Breast epithelium (tissue), 4 donors: ENCODE results near the gene ELOVL6. TPM values are rescaled to one million over a fixed set of nuclear protein-coding genes. Genes with fewer than 3 reads are reported as not detected.
"Not testable (repeated sequence)": the region's sequence is repeated elsewhere in the genome, so short reads cannot be mapped to it uniquely, and the experiment has no call there.

Experiments used
- DNase-seq, 2 donors: peaks; one replicate each; pipeline ENCODE4 v3.0.0-alpha.2; 2019; ENCODE audit warnings: low spot score in 2 of 2
- H3K27ac ChIP-seq, 2 donors: fragments of 200-600 bp; sonication (generic) in 1 of 2; one replicate each; pipeline ENCODE4 v1.5.1; 2016 to 2019; ENCODE audit warnings: mild to moderate bottlenecking in 1 of 2
- H3K27me3 ChIP-seq, 2 donors: fragments of 200-600 bp; sonication (generic) in 1 of 2; one replicate each; pipeline versions ENCODE4 v1.5.1 to v1.6.0; 2017 to 2019; ENCODE audit warnings: control low read depth in 1 of 2, mild to moderate bottlenecking in 1 of 2
- H3K36me3 ChIP-seq: fragments of 200-600 bp; one replicate; pipeline ENCODE4 v1.5.1; 2019
- H3K4me1 ChIP-seq, 2 donors: fragments of 200-600 bp; sonication (generic); one replicate each; pipeline ENCODE4 v1.5.1; 2016 to 2019; ENCODE audit warnings: control low read depth in 1 of 2
- H3K4me3 ChIP-seq, 3 donors: fragments of 200-600 bp; sonication (generic); 1 replicate in 2 of 3; 2 replicates in 1 of 3; pipeline ENCODE4 v1.5.1; 2016 to 2019; ENCODE audit warnings: mild to moderate bottlenecking in 3 of 3, moderate library complexity in 2 of 3
- H3K9me3 ChIP-seq, 2 donors: fragments of 200-600 bp; sonication (generic) in 1 of 2; one replicate each; pipeline ENCODE4 v1.5.1; 2016 to 2019; ENCODE audit warnings: control low read depth in 1 of 2
- POLR2A ChIP-seq: fragments of 450-650 bp; IDR thresholded peaks from one replicate; pipeline ENCODE4 v1.6.1; 2016; ENCODE audit warnings: antibody characterized with exemption, mild to moderate bottlenecking, moderate library complexity
- POLR2AphosphoS5 ChIP-seq, 3 donors: sonication (generic); formaldehyde crosslinking; IDR thresholded peaks; one replicate each; pipeline ENCODE4 v1.6.1; 2017; ENCODE audit warnings: antibody characterized with exemption in 3 of 3
- intact Hi-C: fragments of 100-400 bp; cut with DNase I; formaldehyde crosslinking; loops from one replicate; pipeline ENCODE4 v1.15.1; 2023; ENCODE audit warnings: low total_unique reads
- total RNA-seq, 3 donors: library from RNA; depleted of rRNA; stranded (reverse); fragments of >200 nt; gene quantifications; one replicate each; pipeline ENCODE4 v1.1.0, GENCODE V29; 2016
- TF ChIP-seq, protein P1 (sequence below), 3 donors: fragments of 450-650 bp; IDR thresholded peaks; one replicate each; pipeline ENCODE4 v1.5.1; 2016 to 2017; ENCODE audit warnings: antibody characterized with exemption in 3 of 3, mild to moderate bottlenecking in 3 of 3, moderate library complexity in 3 of 3

Gene ELOVL6
- total RNA-seq, 3 donors from 2014 or later: 2.2 to 5.6 (median 4.1) TPM

DNA sequence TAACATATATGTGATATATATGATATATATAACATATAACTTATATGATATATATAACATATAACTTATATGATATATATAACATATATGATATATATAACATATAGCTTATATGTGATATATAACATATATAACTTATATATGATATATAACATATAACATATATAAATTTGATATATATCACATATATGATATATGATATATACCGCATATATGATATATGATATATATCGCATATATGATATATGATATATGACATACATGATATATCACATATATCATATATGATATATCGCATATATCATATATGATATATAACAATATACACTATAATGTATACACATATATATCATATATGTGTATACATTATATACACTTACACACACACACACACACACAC lies 114.3 kb downstream of the ELOVL6 start:
- no peaks in the 10 kb centered on the region for H3K9me3 ChIP-seq
- H3K27ac ChIP-seq: no peak overlapping the region
- no peak overlapping the region for H3K4me3 ChIP-seq
- no peaks in the 10 kb centered on the region for H3K4me1 ChIP-seq
- H3K36me3 ChIP-seq: no peaks in the 10 kb centered on the region
- no peak for DNase-seq
- intact Hi-C loops: no loop called here
- TF ChIP-seq, protein P1, sequence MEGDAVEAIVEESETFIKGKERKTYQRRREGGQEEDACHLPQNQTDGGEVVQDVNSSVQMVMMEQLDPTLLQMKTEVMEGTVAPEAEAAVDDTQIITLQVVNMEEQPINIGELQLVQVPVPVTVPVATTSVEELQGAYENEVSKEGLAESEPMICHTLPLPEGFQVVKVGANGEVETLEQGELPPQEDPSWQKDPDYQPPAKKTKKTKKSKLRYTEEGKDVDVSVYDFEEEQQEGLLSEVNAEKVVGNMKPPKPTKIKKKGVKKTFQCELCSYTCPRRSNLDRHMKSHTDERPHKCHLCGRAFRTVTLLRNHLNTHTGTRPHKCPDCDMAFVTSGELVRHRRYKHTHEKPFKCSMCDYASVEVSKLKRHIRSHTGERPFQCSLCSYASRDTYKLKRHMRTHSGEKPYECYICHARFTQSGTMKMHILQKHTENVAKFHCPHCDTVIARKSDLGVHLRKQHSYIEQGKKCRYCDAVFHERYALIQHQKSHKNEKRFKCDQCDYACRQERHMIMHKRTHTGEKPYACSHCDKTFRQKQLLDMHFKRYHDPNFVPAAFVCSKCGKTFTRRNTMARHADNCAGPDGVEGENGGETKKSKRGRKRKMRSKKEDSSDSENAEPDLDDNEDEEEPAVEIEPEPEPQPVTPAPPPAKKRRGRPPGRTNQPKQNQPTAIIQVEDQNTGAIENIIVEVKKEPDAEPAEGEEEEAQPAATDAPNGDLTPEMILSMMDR (IDR thresholded peaks at IDR 0.05): no peak
- TF ChIP-seq POLR2A: no peak
- TF ChIP-seq POLR2AphosphoS5 (IDR thresholded peaks at IDR 0.05): no peak
- H3K27me3 ChIP-seq: no peaks in the 10 kb centered on the region

DNA sequence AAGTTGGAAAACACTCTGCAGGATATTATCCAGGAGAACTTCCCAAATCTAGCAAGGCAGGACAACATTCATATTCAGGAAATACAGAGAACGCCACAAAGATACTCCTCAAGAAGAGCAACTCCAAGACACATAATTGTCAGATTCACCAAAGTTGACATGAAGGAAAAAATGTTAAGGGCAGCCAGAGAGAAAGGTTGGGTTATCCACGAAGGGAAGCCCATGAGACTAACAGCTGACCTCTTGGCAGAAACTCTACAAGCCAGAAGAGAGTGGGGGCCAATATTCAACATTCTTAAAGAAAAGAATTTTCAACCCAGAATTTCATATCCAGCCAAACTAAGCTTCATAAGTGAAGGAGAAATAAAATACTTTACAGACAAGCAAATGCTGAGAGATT lies 120.3 kb downstream of the ELOVL6 start:
- intact Hi-C loops, H3K9me3 ChIP-seq, H3K4me3 ChIP-seq, DNase-seq, H3K4me1 ChIP-seq, H3K27ac ChIP-seq, H3K27me3 ChIP-seq, H3K36me3 ChIP-seq: not testable (repeated sequence)

DNA sequence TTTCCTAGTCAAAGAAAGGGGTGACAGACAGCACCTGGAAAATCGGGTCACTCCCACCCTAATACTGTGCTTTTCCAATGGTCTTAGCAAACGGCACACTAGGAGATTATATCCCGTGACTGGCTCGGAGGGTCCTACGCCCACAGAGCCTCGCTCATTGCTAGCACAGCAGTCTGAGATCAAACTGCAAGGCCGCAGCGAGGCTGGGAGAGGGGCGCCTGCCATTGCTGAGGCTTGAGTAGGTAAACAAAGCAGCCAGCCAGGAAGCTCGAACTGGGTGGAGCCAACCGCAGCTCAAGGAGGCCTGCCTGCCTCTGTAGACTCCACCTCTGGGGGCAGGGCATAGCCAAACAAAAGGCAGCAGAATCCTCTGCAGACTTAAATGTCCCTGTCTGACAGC lies 121.6 kb downstream of the ELOVL6 start:
- H3K27ac ChIP-seq, H3K36me3 ChIP-seq, H3K9me3 ChIP-seq, intact Hi-C loops, H3K4me1 ChIP-seq, H3K27me3 ChIP-seq, H3K4me3 ChIP-seq, DNase-seq: not testable (repeated sequence)

DNA sequence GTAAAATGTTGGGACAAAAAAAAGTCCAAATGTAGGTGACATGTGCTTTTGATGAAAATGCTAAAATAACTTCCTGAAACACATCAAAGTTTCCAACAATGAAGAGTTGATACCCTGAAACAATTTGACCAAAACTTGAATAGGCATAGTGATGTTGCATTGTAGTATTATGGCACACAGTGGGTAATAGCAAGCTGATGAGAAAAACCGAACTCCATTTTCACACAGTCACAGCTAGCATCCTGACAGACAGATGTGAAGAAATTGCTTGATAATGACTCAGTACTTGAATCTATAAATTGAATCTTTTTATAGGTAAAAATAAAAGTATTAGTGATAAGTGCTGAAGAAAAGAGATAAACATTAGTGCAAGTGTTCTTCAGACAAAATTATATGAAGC lies 122.5 kb downstream of the ELOVL6 start:
- intact Hi-C loops: no loop called here
- Histone ChIP-seq H3K27me3 (no peaks in the 10 kb centered on the region), H3K27ac (no peak overlapping the region), H3K36me3 (no peaks in the 10 kb centered on the region), H3K4me1 (no peaks in the 10 kb centered on the region), H3K9me3 (no peaks in the 10 kb centered on the region), H3K4me3 (no peak overlapping the region)
- DNase-seq: no peak
- TF ChIP-seq POLR2AphosphoS5 (IDR thresholded peaks at IDR 0.05) (no peak), POLR2A (no peak)
- TF ChIP-seq, protein P1 (IDR thresholded peaks at IDR 0.05): no peak

DNA sequence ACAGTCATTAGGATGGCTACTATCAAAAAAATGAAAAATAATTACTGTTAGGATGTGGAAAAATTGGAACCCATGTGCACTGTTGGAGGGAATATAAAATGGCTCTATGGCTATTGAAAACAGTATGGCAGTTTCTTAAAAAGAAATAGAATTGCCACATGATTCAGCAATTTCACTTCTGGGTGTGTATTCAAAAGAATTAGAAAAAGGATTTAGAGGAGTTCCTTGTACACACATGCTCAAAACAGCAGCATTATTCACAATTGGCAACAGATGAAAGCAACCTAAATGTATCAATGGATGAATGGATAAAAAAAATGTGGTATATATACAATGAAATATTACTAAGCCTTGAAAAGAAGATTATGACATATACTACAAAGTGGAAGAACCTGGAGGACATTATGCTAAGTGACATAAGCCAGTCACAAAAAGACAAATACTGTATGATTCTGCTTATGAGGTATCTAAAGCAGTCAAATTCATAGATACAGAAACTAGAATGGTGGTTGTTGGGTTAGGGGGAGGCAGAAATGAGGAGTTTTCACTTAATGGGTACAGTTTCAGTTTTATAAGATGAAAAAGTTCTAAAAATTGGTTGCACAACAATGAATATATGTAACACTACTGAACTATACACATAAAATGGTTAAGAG lies 123.2 kb downstream of the ELOVL6 start:
- no peak for DNase-seq
- TF ChIP-seq POLR2AphosphoS5 (IDR thresholded peaks at IDR 0.05) (no peak), POLR2A (no peak)
- TF ChIP-seq, protein P1 (IDR thresholded peaks at IDR 0.05): no peak
- Histone ChIP-seq H3K36me3 (no peaks in the 10 kb centered on the region), H3K4me3 (no peak overlapping the region), H3K9me3 (no peaks in the 10 kb centered on the region), H3K27ac (no peak overlapping the region), H3K27me3 (no peaks in the 10 kb centered on the region), H3K4me1 (no peaks in the 10 kb centered on the region)
- intact Hi-C loops: no loop called here

DNA sequence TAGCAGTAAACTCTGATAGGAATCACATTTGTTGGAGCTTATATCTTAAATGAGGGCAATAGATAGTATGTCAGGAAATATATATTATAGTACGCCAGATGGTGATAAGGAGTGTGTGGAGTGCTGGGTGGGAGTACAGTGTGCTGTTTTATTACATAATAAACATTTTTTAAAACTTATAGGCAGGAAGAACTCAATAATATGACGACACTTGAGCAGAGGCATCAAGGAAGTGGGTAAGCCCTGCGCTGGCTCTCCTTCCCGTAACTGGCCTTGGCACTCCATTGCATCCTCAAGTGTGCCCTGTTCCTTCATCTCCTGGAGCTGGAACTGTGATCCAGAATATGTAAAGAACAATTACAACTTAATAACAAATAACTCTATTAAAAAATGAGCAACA lies 123.8 kb downstream of the ELOVL6 start:
- DNase-seq: no peak
- TF ChIP-seq, protein P1 (IDR thresholded peaks at IDR 0.05): no peak
- TF ChIP-seq POLR2A: no peak
- Histone ChIP-seq H3K4me3 (no peak overlapping the region), H3K27me3 (no peaks in the 10 kb centered on the region), H3K27ac (no peak overlapping the region), H3K4me1 (no peaks in the 10 kb centered on the region), H3K9me3 (no peaks in the 10 kb centered on the region), H3K36me3 (no peaks in the 10 kb centered on the region)
- intact Hi-C loops: no loop called here
